GM12872 (cell line): Measurements from ENCODE around the gene ZC3H12C.

ENCODE experiments used
- TF ChIP-seq, protein P1 (sequence below): IDR thresholded peaks from 3 replicates; pipeline ENCODE4 v1.5.1; 2011; ENCODE audit warnings: low read depth, mild to moderate bottlenecking, low read length, moderate library complexity; ENCODE audit not compliant: insufficient read depth

Gene ZC3H12C

DNA sequence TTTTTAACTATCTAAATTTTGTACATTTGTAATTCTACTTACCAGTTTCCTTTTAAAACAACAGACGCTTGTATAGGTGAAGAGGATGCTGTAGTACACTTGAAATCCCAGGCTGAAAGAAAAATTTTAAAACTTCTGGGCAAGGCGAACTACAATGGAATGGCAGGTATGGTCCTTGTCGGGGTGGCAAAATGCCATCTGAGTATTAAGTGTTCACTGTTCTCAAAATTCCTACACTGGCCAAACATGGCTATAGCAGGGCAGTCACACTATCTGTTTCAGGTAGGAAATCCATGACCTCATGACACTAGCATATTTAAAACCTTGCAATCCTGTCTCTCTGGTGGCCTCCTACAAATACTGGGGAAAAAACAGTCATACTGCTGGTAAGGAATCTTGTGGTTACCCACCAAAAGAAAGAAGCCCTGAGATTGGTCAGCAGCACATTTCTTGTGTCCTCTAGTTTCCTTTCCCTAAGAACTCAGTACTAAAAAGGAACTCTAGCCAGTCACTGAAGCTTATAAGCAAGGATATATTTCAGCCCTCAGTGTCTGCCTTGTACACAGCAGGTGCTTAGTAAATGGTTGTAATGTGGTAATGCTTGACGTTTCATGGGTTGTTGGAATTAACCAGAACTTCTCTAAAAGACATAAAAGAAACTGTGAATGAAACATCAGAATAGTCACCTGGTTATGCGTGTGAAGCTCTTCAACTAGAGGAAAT, 5.2 kb upstream of the ZC3H12C start:
- TF ChIP-seq, protein P1, sequence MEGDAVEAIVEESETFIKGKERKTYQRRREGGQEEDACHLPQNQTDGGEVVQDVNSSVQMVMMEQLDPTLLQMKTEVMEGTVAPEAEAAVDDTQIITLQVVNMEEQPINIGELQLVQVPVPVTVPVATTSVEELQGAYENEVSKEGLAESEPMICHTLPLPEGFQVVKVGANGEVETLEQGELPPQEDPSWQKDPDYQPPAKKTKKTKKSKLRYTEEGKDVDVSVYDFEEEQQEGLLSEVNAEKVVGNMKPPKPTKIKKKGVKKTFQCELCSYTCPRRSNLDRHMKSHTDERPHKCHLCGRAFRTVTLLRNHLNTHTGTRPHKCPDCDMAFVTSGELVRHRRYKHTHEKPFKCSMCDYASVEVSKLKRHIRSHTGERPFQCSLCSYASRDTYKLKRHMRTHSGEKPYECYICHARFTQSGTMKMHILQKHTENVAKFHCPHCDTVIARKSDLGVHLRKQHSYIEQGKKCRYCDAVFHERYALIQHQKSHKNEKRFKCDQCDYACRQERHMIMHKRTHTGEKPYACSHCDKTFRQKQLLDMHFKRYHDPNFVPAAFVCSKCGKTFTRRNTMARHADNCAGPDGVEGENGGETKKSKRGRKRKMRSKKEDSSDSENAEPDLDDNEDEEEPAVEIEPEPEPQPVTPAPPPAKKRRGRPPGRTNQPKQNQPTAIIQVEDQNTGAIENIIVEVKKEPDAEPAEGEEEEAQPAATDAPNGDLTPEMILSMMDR = no peak

- TF ChIP-seq, protein P1 = no peak
These were observed 4.5 kb upstream of the ZC3H12C start for GRCh38 chr11:110088535-110089344.

- TF ChIP-seq, protein P1 = no peak
These were observed 3.4 kb upstream of the ZC3H12C start for GRCh38 chr11:110089617-110090282.

DNA sequence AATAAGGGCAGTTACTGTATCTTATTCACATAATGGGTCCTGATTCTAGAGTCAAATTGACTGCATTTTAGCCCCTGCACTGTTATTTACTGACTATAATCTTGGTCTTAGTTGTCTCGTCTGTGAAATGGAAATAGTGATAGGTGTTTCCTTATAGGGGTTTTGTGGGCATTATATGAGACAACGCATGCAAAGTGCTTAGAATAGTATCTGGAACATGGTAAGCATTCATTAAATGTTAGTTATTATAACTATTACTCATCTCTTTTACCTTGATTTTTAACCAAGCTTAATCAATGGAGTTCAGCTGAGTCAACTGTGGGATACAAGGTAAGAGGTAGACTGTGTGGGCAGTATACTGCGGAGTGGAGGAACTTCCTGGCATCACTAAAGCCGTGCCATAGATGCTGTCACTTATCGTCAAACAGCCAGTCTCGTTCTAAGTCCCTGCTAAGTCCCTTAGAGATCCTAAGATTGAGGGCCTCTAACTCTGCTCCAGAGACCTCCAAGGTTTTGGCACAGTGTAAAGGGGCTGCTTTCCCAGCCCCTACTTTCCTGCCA, 2.6 kb upstream of the ZC3H12C start:
- TF ChIP-seq, protein P1 = no peak

GRCh38 chr11:110092111-110092514, 1.1 kb upstream of the ZC3H12C start:
- TF ChIP-seq, protein P1 = no peak

DNA sequence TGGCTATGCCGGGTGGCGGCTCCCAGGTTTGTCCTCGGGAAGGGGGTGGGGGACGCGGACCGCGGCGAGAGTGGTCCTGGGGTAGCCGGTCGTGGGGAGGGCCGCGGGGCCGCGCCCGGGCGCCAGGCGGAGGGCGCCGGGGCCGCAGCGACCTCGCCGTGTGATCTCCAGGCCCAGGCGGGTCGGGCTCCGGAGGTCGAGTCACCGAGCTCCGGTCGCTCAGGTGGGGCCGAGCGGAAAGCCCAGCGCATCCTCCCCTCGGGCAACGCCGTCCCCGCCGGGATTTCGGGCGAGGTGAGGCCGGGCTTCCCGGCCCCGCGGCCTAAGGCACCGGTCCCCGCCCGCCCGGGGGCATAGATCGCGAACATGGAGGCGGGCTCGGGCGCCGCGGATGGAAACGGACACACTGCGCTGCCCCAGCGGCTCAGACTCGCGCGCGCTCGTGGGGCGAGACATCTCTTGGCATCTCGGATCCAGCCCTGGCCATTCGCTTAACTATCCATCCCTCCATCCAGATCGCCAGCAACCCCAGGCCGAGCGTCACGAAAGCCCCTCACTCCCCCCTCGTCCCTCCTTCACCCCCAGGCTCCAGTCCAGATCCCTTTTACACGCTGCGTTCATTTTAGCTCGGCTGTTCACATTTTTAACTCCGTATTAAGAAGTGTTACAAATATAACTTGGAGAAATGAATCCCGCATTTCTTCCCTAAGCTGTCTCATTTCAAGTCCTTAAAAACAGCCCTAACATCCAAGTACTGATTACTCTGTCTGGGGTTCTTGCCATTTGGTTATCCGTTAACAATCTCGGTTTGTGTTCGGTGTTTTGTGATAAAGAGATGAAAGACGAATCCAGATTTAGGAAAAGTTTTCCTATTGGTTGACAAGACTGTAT, 460 bp downstream of the ZC3H12C start:
- TF ChIP-seq, protein P1 = no peak
